Body of pancreas (tissue), 4 donors: ENCODE data around the gene MED8. TPM values are rescaled to one million over a fixed set of nuclear protein-coding genes. Genes with fewer than 3 reads are reported as not detected.

ENCODE experiments used
- ATAC-seq: fragments of 150-250 bp; one replicate; pipeline ENCODE4 v1.9.1; 2016
- DNase-seq, 4 donors: peaks; one replicate each; pipeline ENCODE4 v3.0.0-alpha.2; 2019
- H3K27ac ChIP-seq, 4 donors: fragments of 200-600 bp; sonication (generic); 1 replicate in 3 of 4; 2 replicates in 1 of 4; pipeline versions ENCODE4 v1.5.1 to v1.6.1; 2016 to 2019; ENCODE audit warnings: mild to moderate bottlenecking in 1 of 4, mixed read lengths in 1 of 4, moderate library complexity in 1 of 4
- H3K27me3 ChIP-seq, 2 donors: fragments of 200-600 bp; sonication (generic); one replicate each; pipeline ENCODE4 v1.6.0; 2016; ENCODE audit warnings: mild to moderate bottlenecking in 1 of 2
- H3K36me3 ChIP-seq, 2 donors: fragments of 200-600 bp; sonication (generic); replicated peaks in 1 of 2; 2 replicates each; pipeline ENCODE4 v1.5.1; 2016; ENCODE audit warnings: low read depth in 2 of 2; ENCODE audit not compliant: insufficient read depth in 1 of 2
- H3K4me1 ChIP-seq: fragments of 200-600 bp; sonication (generic); one replicate; pipeline ENCODE4 v1.6.0; 2016
- H3K4me3 ChIP-seq, 2 donors: fragments of 200-600 bp; sonication (generic); 1 replicate in 1 of 2; 2 replicates in 1 of 2; pipeline ENCODE4 v1.5.1; 2016 to 2019
- H3K9me3 ChIP-seq, 3 donors: fragments of 200-600 bp; sonication (generic); 1 replicate in 2 of 3; 2 replicates in 1 of 3; pipeline ENCODE4 v1.5.1; 2016
- POLR2A ChIP-seq, 3 donors: fragments of 450-650 bp; IDR thresholded peaks; one replicate each; pipeline ENCODE4 v1.6.1; 2016; ENCODE audit warnings: antibody characterized with exemption in 3 of 3, mild to moderate bottlenecking in 2 of 3
- WGBS, 2 donors: methylation state at CpG; one replicate each; pipeline ENCODE4 v1.1.5; 2017; 5-methylcytosine and 5-hydroxymethylcytosine counted together
- intact Hi-C: fragments of 100-400 bp; cut with DNase I; formaldehyde crosslinking; loops from one replicate; pipeline ENCODE4 v1.15.1; 2023
- total RNA-seq, 2 donors: library from RNA; depleted of rRNA; stranded (reverse); fragments of >200 nt; gene quantifications; one replicate each; pipeline ENCODE4 v1.1.0, GENCODE V29; 2016
- TF ChIP-seq, protein P1 (sequence below), 7 experiments: fragments of 450-650 bp in 4 of 7; fragments of 200-600 bp in 3 of 7; sonication (generic) in 3 of 7; IDR thresholded peaks; one replicate each; pipeline ENCODE4 v1.5.1; 2016 to 2019; ENCODE audit warnings: antibody characterized with exemption in 7 of 7

The MED8 gene
- total RNA-seq, 2 donors from 2014 or later: 19.4 to 22.1 TPM

DNA sequence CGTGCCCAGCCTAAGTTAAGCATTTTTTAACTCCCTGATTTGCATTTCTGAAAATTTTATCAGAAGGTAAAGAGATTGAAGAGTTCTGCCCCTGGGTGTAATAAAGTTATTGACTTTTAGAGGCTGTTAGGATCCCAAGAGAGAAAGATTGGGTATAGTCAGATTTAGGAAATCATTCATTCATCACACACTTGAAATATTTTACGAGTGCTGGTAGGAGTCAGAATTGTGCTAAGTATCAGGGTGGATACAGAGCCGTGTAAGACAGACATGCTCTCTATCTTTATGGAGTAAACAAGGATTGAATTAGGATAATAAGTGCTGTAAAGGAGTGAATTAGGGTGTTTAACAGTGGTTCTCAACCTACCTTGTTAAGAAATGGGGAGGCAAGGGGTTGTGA lies 3.1 kb upstream of the MED8 start:
- DNase-seq (no peak), ATAC-seq (no peak)
- peaks cover 0 to 1% of the 10 kb centered on the region in 2 donors for H3K36me3 ChIP-seq
- no peak overlapping the region for H3K4me3 ChIP-seq
- intact Hi-C loops: no loop called here
- TF ChIP-seq POLR2A (IDR thresholded peaks at IDR 0.05): no peak
- TF ChIP-seq, protein P1, sequence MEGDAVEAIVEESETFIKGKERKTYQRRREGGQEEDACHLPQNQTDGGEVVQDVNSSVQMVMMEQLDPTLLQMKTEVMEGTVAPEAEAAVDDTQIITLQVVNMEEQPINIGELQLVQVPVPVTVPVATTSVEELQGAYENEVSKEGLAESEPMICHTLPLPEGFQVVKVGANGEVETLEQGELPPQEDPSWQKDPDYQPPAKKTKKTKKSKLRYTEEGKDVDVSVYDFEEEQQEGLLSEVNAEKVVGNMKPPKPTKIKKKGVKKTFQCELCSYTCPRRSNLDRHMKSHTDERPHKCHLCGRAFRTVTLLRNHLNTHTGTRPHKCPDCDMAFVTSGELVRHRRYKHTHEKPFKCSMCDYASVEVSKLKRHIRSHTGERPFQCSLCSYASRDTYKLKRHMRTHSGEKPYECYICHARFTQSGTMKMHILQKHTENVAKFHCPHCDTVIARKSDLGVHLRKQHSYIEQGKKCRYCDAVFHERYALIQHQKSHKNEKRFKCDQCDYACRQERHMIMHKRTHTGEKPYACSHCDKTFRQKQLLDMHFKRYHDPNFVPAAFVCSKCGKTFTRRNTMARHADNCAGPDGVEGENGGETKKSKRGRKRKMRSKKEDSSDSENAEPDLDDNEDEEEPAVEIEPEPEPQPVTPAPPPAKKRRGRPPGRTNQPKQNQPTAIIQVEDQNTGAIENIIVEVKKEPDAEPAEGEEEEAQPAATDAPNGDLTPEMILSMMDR (IDR thresholded peaks at IDR 0.05): no peak
- WGBS, 2 donors: 50 to 68% methylated on average over 3 of the region's 3 CpGs
- H3K27me3 ChIP-seq: no peaks in the 10 kb centered on the region
- H3K4me1 ChIP-seq: peaks cover 24% of the 10 kb centered on the region
- no peaks in the 10 kb centered on the region for H3K9me3 ChIP-seq
- H3K27ac ChIP-seq: no peak overlapping the region

DNA sequence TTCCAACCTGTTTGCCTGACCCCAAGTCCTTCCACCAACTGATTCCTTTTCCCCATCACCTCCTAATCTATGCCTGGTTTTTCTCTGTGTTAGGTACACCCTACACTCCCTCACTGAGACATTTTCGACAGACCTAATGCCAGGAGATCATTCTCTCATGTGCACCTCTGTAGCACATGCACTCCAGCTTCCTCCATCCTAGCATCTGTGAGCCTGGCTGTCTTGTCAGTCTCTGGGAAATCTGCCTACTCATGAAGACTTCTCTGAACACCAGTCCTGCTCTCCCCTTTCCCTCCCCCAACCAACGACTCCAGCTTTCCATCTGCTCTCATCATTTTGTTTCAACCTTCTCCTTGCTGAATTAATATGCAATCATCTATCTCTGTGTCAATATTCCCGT lies 987 bp downstream of the MED8 start:
- WGBS, 2 donors: 11 to 18% methylated on average over 3 of the region's 3 CpGs
- TF ChIP-seq, protein P1 (IDR thresholded peaks at IDR 0.05): no peak
- TF ChIP-seq POLR2A (IDR thresholded peaks at IDR 0.05): no peak
- H3K4me1 ChIP-seq: peaks cover 27% of the 10 kb centered on the region
- peaks cover 8 to 23% of the 10 kb centered on the region in 2 donors for H3K36me3 ChIP-seq
- peak overlapping the region; percentile 72 to 96 (median 90) for H3K27ac ChIP-seq
- H3K9me3 ChIP-seq: no peaks in the 10 kb centered on the region
- DNase-seq: no peak
- H3K4me3 ChIP-seq: peak overlapping the region; percentile 39 to 83
- intact Hi-C loops: no loop called here
- ATAC-seq: no peak
- H3K27me3 ChIP-seq: no peaks in the 10 kb centered on the region

DNA sequence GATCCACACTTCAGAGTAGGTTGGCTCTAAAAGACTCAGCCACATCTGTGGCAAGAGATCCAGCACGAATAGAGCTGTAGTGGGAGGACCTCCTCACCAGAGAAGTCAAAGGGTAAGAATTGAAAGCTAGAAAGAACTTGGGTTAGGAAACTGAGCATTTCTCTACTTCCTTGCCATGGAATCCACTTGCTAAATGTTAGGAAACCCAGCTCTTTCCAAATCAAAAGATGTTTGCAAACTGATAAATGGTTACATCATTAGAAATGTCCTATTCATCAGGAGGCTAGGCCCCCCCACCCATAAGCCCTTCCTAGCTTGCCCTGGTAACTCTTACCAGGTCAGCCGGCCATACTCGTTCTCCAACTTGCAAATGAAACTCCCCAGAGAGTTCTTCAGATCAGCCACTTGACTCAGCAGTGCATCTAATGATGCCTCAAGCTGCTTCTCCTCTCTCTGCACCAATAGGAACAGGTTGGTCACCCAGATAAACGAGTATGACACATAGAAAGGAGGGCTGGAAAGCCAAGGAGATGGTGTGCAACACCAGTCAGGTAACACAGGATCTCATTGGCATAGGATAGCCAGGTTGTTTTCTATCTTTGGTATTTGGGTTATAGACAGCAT lies 1.5 kb downstream of the MED8 start:
- H3K27me3 ChIP-seq: no peaks in the 10 kb centered on the region
- no peak overlapping the region for H3K27ac ChIP-seq
- DNase-seq (no peak), ATAC-seq (no peak)
- no peak for TF ChIP-seq POLR2A (IDR thresholded peaks at IDR 0.05)
- TF ChIP-seq, protein P1 (IDR thresholded peaks at IDR 0.05): no peak
- 32 to 53% methylated on average over 4 of the region's 4 CpGs for WGBS, 2 donors
- intact Hi-C loops: no loop called here
- H3K9me3 ChIP-seq: no peaks in the 10 kb centered on the region
- H3K4me1 ChIP-seq: peaks cover 27% of the 10 kb centered on the region
- no peak overlapping the region for H3K4me3 ChIP-seq
- peaks cover 8 to 26% of the 10 kb centered on the region in 2 donors for H3K36me3 ChIP-seq

DNA sequence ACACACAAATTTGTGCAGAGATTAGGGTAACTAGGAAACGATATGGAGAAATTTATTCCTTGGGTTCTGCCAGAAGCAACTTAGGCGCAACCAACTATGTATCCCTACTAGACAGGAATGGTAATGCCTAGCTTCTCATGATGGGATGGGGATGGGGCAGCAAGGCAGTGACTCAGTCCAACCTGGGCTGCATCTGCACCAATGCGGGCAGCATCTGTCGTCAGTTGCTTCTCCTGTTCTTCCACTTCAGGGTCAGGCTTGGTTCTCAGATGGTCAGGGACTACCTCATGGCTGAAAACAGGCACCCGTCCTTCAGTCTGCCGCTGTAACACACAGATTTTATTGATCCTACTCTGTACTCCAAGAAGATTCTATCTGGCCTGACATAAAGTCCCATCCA lies 2.9 kb downstream of the MED8 start:
- DNase-seq (no peak), ATAC-seq (no peak)
- H3K27me3 ChIP-seq: no peaks in the 10 kb centered on the region
- H3K4me3 ChIP-seq: no peak overlapping the region
- intact Hi-C loops: no loop called here
- no peak overlapping the region for H3K27ac ChIP-seq
- WGBS, 2 donors: 85 to 90% methylated on average over 6 of the region's 6 CpGs
- TF ChIP-seq POLR2A (IDR thresholded peaks at IDR 0.05): no peak
- TF ChIP-seq, protein P1 (IDR thresholded peaks at IDR 0.05): no peak
- peaks cover 33% of the 10 kb centered on the region for H3K4me1 ChIP-seq
- H3K36me3 ChIP-seq: peaks cover 8 to 29% of the 10 kb centered on the region in 2 donors
- H3K9me3 ChIP-seq: no peaks in the 10 kb centered on the region

DNA sequence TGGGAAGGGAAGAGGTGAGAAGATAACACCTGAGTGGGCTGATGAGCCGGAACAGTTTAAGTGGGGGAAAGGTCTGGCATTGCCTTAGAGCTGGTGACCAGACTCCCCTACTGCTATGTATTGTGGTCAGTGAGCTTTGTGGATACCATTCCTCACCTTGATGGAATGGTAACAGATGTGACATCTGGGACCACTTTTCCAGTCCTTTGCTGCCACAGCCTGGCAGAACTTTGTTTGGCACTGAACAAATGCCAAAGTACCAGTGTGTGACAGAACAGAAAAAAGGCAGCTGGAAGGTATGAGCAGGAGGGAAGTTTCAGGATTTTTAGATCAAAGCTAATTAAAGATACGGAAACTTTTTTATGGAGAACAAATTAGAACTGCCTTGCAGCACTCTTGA lies 6.2 kb downstream of the MED8 start:
- TF ChIP-seq, protein P1 (IDR thresholded peaks at IDR 0.05): peak in 4 of 7 experiments; percentile 28 to 44 (median 37)
- TF ChIP-seq POLR2A (IDR thresholded peaks at IDR 0.05): no peak
- peaks cover 17% of the 10 kb centered on the region for H3K4me1 ChIP-seq
- WGBS, 2 donors: 69 to 76% methylated on average over 2 of the region's 2 CpGs
- DNase-seq (no peak), ATAC-seq (no peak)
- H3K9me3 ChIP-seq: no peaks in the 10 kb centered on the region
- intact Hi-C loops: no loop called here
- H3K27me3 ChIP-seq: no peaks in the 10 kb centered on the region
- peaks cover 8 to 29% of the 10 kb centered on the region in 2 donors for H3K36me3 ChIP-seq
- no peak overlapping the region for H3K4me3 ChIP-seq
- no peak overlapping the region for H3K27ac ChIP-seq
